ENCODE results near the gene GPHN. TPM values are rescaled to one million over a fixed set of nuclear protein-coding genes. Genes with fewer than 3 reads are reported as not detected.

GPHN gene
- total RNA-seq, 1 donor from 2014 or later: 24.9 TPM

- Mint-ChIP-seq H3K9me3 (ENCODE audit: low read depth) (no peaks in the 10 kb centered on the region), H3K27me3 (no peaks in the 10 kb centered on the region)
- no peak for TF ChIP-seq CTCF (IDR thresholded peaks at IDR 0.05; ENCODE audit: unreplicated experiment)
These were observed 457.9 kb downstream of the GPHN start for GRCh38 chr14:66965831-66966230.

GRCh38 chr14:66972469-66972868 is 464.5 kb downstream of the GPHN start:
- Mint-ChIP-seq H3K36me3 (ENCODE audit: insufficient read depth) (no peaks in the 10 kb centered on the region), H3K9me3 (ENCODE audit: low read depth) (no peaks in the 10 kb centered on the region), H3K27me3 (no peaks in the 10 kb centered on the region), H3K27ac (no peak overlapping the region), H3K4me1 (ENCODE audit: low read depth) (no peaks in the 10 kb centered on the region), H3K4me3 (ENCODE audit: low read depth) (no peak overlapping the region)
- DNase-seq (ENCODE audit: low spot score, unreplicated experiment): no peak
- no peak for TF ChIP-seq CTCF (IDR thresholded peaks at IDR 0.05; ENCODE audit: unreplicated experiment)

More at GRCh38 chr14:66965831-66966230, 457.9 kb downstream of the GPHN start:
- Mint-ChIP-seq H3K36me3 (ENCODE audit: insufficient read depth) (no peaks in the 10 kb centered on the region), H3K4me3 (ENCODE audit: low read depth) (no peak overlapping the region), H3K27ac (no peak overlapping the region), H3K4me1 (ENCODE audit: low read depth) (no peaks in the 10 kb centered on the region)
- DNase-seq (ENCODE audit: low spot score, unreplicated experiment): no peak

GRCh38 chr14:66974397-66975025 is 466.6 kb downstream of the GPHN start:
- no peak for TF ChIP-seq CTCF (IDR thresholded peaks at IDR 0.05; ENCODE audit: unreplicated experiment)

GRCh38 chr14:66975251-66975650 is 467.3 kb downstream of the GPHN start:
- no peak for TF ChIP-seq CTCF (IDR thresholded peaks at IDR 0.05; ENCODE audit: unreplicated experiment)
- no peak overlapping the region for H3K27ac Mint-ChIP-seq
- no peaks in the 10 kb centered on the region for H3K9me3 Mint-ChIP-seq (ENCODE audit: low read depth)
- H3K27me3 Mint-ChIP-seq: no peaks in the 10 kb centered on the region
- no peaks in the 10 kb centered on the region for H3K4me1 Mint-ChIP-seq (ENCODE audit: low read depth)
- DNase-seq (ENCODE audit: low spot score, unreplicated experiment): no peak
- no peaks in the 10 kb centered on the region for H3K36me3 Mint-ChIP-seq (ENCODE audit: insufficient read depth)
- no peak overlapping the region for H3K4me3 Mint-ChIP-seq (ENCODE audit: low read depth)

More at GRCh38 chr14:66974397-66975025, 466.6 kb downstream of the GPHN start:
- Mint-ChIP-seq H3K27me3 (no peaks in the 10 kb centered on the region), H3K9me3 (ENCODE audit: low read depth) (no peaks in the 10 kb centered on the region), H3K4me3 (ENCODE audit: low read depth) (no peak overlapping the region), H3K4me1 (ENCODE audit: low read depth) (no peaks in the 10 kb centered on the region), H3K27ac (no peak overlapping the region), H3K36me3 (ENCODE audit: insufficient read depth) (no peaks in the 10 kb centered on the region)
- DNase-seq (ENCODE audit: low spot score, unreplicated experiment): no peak

GRCh38 chr14:66979101-66979974 is 471.4 kb downstream of the GPHN start:
- no peak for DNase-seq (ENCODE audit: low spot score, unreplicated experiment)
- Mint-ChIP-seq H3K9me3 (ENCODE audit: low read depth) (no peaks in the 10 kb centered on the region), H3K27ac (no peak overlapping the region), H3K36me3 (ENCODE audit: insufficient read depth) (no peaks in the 10 kb centered on the region), H3K27me3 (no peaks in the 10 kb centered on the region), H3K4me1 (ENCODE audit: low read depth) (no peaks in the 10 kb centered on the region), H3K4me3 (ENCODE audit: low read depth) (no peak overlapping the region)
- TF ChIP-seq CTCF (IDR thresholded peaks at IDR 0.05; ENCODE audit: unreplicated experiment): no peak

Measured in progenitor cell of endocrine pancreas (in vitro differentiated cells).